HL-60 (cell line): ENCODE results near the gene DENND10.

Source experiments
- POLR2AphosphoS5 ChIP-seq: IDR thresholded peaks from 2 replicates; pipeline ENCODE4 v1.6.1; 2012; ENCODE audit warnings: low read depth
- TF ChIP-seq, protein P1 (sequence below): IDR thresholded peaks from one replicate; pipeline ENCODE4 v1.5.1; 2011; ENCODE audit warnings: low read length, control low read depth, inconsistent platforms; ENCODE audit not compliant: insufficient read depth
- TF ChIP-seq, protein P2 (sequence below): IDR thresholded peaks from 2 replicates; pipeline ENCODE4 v1.6.1; 2012; ENCODE audit warnings: low read depth; ENCODE audit not compliant: insufficient replicate concordance

DNA sequence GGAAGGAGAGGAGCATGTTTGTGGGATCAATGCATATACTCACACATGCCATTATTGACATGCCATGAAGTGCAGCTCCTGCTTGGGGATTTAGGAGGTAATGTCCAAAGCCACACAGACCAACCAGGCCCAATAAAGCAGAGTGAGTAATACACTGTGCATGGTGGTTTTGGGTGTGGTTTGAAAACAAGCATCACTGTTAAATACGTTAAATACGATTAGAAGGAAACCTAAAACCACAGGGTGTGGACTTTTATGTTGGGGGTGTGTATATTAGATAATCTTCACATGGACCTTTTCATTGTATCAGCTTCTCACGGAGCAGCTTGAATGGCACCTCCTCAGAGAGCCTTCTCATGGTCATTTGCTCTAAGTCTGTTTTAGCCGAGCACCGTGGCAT, 12.9 kb upstream of the DENND10 start:
- TF ChIP-seq, protein P1, sequence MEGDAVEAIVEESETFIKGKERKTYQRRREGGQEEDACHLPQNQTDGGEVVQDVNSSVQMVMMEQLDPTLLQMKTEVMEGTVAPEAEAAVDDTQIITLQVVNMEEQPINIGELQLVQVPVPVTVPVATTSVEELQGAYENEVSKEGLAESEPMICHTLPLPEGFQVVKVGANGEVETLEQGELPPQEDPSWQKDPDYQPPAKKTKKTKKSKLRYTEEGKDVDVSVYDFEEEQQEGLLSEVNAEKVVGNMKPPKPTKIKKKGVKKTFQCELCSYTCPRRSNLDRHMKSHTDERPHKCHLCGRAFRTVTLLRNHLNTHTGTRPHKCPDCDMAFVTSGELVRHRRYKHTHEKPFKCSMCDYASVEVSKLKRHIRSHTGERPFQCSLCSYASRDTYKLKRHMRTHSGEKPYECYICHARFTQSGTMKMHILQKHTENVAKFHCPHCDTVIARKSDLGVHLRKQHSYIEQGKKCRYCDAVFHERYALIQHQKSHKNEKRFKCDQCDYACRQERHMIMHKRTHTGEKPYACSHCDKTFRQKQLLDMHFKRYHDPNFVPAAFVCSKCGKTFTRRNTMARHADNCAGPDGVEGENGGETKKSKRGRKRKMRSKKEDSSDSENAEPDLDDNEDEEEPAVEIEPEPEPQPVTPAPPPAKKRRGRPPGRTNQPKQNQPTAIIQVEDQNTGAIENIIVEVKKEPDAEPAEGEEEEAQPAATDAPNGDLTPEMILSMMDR = no peak
- TF ChIP-seq, protein P2, sequence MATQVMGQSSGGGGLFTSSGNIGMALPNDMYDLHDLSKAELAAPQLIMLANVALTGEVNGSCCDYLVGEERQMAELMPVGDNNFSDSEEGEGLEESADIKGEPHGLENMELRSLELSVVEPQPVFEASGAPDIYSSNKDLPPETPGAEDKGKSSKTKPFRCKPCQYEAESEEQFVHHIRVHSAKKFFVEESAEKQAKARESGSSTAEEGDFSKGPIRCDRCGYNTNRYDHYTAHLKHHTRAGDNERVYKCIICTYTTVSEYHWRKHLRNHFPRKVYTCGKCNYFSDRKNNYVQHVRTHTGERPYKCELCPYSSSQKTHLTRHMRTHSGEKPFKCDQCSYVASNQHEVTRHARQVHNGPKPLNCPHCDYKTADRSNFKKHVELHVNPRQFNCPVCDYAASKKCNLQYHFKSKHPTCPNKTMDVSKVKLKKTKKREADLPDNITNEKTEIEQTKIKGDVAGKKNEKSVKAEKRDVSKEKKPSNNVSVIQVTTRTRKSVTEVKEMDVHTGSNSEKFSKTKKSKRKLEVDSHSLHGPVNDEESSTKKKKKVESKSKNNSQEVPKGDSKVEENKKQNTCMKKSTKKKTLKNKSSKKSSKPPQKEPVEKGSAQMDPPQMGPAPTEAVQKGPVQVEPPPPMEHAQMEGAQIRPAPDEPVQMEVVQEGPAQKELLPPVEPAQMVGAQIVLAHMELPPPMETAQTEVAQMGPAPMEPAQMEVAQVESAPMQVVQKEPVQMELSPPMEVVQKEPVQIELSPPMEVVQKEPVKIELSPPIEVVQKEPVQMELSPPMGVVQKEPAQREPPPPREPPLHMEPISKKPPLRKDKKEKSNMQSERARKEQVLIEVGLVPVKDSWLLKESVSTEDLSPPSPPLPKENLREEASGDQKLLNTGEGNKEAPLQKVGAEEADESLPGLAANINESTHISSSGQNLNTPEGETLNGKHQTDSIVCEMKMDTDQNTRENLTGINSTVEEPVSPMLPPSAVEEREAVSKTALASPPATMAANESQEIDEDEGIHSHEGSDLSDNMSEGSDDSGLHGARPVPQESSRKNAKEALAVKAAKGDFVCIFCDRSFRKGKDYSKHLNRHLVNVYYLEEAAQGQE = no peak
- no peak for TF ChIP-seq POLR2AphosphoS5
